ENCODE results near the gene OPHN1. TPM values are rescaled to one million over a fixed set of nuclear protein-coding genes. Genes with fewer than 3 reads are reported as not detected.

The OPHN1 gene
- total RNA-seq, 2 donors from 2014 or later, result 2.5 to 4.3 TPM

DNA sequence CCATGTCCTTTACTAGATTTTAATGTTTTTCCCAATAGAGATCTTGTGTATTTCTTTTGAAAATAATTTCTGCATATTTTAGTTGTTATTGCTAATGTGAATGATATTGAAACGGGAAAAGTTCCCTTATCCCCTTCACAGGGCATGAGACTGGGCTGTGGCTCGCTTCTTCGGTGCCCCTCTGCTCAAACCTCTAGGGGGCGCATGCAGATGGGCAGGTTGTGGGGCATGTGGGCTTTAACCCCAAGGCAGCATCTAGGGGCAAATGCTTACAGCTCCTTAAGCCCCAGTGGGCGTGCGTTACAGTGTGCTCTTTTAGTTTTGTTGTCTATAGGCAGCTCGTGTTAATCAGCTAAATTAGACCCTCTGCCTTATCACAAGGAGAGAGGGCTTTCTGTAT is 194.7 kb downstream of the OPHN1 start:
- no peaks in the 10 kb centered on the region for H3K27me3 ChIP-seq
- no peak for DNase-seq (ENCODE audit: low spot score)
- H3K4me3 ChIP-seq, result no peak overlapping the region
- H3K36me3 ChIP-seq, result no peaks in the 10 kb centered on the region
- TF ChIP-seq, protein P1, sequence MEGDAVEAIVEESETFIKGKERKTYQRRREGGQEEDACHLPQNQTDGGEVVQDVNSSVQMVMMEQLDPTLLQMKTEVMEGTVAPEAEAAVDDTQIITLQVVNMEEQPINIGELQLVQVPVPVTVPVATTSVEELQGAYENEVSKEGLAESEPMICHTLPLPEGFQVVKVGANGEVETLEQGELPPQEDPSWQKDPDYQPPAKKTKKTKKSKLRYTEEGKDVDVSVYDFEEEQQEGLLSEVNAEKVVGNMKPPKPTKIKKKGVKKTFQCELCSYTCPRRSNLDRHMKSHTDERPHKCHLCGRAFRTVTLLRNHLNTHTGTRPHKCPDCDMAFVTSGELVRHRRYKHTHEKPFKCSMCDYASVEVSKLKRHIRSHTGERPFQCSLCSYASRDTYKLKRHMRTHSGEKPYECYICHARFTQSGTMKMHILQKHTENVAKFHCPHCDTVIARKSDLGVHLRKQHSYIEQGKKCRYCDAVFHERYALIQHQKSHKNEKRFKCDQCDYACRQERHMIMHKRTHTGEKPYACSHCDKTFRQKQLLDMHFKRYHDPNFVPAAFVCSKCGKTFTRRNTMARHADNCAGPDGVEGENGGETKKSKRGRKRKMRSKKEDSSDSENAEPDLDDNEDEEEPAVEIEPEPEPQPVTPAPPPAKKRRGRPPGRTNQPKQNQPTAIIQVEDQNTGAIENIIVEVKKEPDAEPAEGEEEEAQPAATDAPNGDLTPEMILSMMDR (IDR thresholded peaks at IDR 0.05), result peak in 1 of 2 donors; percentile 26
- H3K27ac ChIP-seq, result no peak overlapping the region
- no peaks in the 10 kb centered on the region for H3K4me1 ChIP-seq
- no peaks in the 10 kb centered on the region for H3K9me3 ChIP-seq

DNA sequence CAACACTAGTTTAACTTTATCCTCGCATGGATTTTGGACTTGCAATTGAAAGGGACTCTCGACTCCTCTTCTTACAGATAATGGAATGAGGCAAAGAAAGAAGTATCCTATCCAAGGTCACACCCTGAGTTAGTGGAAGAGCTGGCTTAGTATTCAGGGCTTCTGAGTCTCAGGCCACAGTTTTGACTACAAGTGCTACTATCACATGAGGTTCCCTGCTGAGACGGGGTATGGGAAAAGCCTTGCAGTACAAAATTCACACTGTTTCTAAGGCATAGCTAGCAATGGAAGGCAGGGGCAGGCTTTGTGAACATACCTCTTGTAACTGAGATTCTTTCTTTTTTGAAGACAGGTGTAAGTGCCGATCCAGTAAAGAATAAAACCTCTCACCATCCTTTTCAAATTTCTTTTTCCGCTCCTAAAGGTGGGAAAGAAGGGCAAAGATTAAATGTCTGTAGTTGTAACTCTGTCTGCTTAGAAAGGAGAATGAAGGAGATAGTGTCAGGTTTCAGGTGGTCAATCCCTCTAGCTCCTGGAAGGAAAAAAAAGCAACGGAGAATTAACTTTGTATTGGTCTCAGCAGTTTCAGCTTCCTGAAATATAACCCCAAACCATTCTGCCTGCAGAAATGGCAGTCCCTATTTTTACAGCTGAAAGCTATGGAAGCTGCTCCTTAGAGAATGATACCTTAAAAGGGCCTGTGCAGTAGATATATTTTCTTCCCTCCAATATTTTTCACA is 199.0 kb downstream of the OPHN1 start:
- Histone ChIP-seq H3K27me3 (no peaks in the 10 kb centered on the region), H3K4me1 (no peaks in the 10 kb centered on the region), H3K27ac (no peak overlapping the region), H3K4me3 (no peak overlapping the region), H3K9me3 (no peaks in the 10 kb centered on the region), H3K36me3 (no peaks in the 10 kb centered on the region)
- TF ChIP-seq, protein P1 (IDR thresholded peaks at IDR 0.05), result no peak
- no peak for DNase-seq (ENCODE audit: low spot score)

DNA sequence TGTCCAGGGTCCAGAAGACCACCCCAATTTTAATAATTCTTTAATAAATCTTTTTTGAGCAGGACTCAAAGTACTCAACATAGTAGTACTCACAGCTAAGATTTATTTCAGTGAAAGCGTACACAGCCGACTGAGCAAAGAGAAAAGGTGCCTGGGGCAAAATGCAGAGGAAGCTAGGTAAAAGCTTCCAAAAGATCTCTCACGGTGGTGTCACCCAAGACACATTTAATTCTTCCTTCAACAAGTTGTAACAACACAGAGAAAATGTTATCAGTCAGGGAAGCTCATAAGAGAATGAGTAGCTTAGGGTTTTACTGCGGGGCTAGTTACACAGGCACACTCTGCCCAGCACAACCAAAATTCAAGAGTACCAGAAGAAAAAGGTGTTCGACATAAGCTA is 201.1 kb downstream of the OPHN1 start:
- TF ChIP-seq, protein P1 (IDR thresholded peaks at IDR 0.05), result no peak
- Histone ChIP-seq H3K4me1 (no peaks in the 10 kb centered on the region), H3K27me3 (no peaks in the 10 kb centered on the region), H3K27ac (no peak overlapping the region), H3K9me3 (no peaks in the 10 kb centered on the region), H3K36me3 (no peaks in the 10 kb centered on the region), H3K4me3 (no peak overlapping the region)
- DNase-seq (ENCODE audit: low spot score), result no peak

DNA sequence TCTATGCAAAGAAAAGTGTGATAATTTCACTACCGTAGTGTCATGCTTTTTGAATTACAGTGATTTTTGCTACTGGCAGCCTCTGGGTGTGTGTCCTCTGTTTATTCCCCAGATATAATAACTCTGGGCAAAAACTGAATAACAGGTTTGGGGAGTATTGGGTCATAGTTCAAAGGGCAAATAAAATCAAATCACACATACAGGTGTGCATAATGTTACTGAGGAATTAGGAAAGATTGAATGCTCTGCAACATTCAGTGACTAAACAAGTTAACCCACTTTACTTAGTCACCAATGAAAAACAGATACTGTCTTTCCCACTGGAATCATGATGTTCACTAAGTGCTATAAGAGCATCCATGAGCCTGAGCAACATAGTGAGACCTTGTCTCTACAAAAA is 224.3 kb downstream of the OPHN1 start:
- Histone ChIP-seq H3K9me3 (no peaks in the 10 kb centered on the region), H3K36me3 (peaks cover 4% of the 10 kb centered on the region), H3K4me3 (no peak overlapping the region), H3K27me3 (no peaks in the 10 kb centered on the region), H3K27ac (no peak overlapping the region), H3K4me1 (no peaks in the 10 kb centered on the region)
- DNase-seq (ENCODE audit: low spot score), result no peak
- TF ChIP-seq, protein P1 (IDR thresholded peaks at IDR 0.05), result no peak

DNA sequence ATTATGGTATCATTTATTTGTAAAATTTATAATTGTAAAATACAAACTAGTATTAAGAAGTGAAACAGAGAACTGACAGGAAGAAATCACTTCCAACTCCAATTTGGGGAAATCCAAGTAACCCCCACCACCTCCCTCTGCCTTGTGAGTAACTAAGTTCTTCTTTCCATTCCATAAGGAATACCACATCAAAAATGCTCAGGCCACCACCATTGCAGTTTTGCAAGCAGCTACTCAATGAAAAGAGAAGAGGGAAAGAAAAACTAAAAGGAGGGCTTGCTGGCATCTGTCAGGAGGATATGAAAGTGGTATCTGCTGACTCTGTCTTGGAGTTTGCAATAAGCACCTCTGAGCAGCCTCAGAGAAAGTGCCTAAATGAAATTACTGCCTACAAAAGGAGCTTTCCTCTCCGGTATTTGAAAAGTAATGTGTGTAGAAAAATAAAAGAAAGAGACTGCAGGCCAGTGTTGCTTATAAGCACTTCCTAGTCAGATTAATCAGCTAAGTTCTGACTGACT is 228.7 kb downstream of the OPHN1 start:
- Histone ChIP-seq H3K9me3 (no peaks in the 10 kb centered on the region), H3K36me3 (peaks cover 4% of the 10 kb centered on the region), H3K27ac (no peak overlapping the region), H3K4me3 (no peak overlapping the region), H3K27me3 (peaks cover 0 to 2% of the 10 kb centered on the region in 2 donors), H3K4me1 (no peaks in the 10 kb centered on the region)
- TF ChIP-seq, protein P1 (IDR thresholded peaks at IDR 0.05), result no peak
- DNase-seq (ENCODE audit: low spot score), result no peak
